AG09319 (cell line): ENCODE measurements around the gene KRT82.
"Not testable (repeated sequence)": the region's sequence is repeated elsewhere in the genome, so short reads cannot be mapped to it uniquely, and the experiment has no call there.

Experiments
- DNase-seq: peaks from one replicate; pipeline ENCODE4 v3.0.0-alpha.2; 2010; ENCODE audit warnings: low read depth; ENCODE audit errors: extremely low read depth
- TF ChIP-seq, protein P1 (sequence below): IDR thresholded peaks from 2 replicates; pipeline ENCODE4 v1.5.1; 2011; ENCODE audit warnings: low read depth, mild to moderate bottlenecking, inconsistent platforms, low read length, moderate library complexity

Gene KRT82

DNA sequence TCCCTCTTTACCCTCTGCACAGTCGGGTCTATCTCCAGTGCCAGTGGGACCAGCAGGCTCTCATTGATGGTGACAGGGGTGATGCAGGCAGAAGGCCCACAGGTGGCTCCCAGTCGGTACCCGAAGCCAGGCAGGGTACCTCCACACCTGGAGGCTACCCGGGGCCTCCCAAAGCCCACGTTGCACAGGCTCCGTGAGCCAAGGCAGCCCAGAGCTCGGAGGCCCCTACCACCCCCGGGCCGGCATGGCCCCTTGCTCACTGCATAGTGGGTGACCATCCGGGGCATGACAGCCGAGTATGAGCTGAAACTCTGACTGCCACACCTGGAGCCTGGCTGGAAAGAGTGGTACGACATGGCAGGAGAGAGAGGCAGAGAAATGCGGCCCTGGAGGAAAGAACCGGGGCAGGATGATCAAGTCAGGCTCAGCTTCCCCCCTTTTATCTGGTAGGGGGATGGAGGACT lies at the start of gene KRT82:
KRT82 (minus strand) TSS at position 414 of the 464 bp plus-strand sequence; CDS start at position 356, 58 bp downstream.
- DNase-seq = no peak
- TF ChIP-seq, protein P1, sequence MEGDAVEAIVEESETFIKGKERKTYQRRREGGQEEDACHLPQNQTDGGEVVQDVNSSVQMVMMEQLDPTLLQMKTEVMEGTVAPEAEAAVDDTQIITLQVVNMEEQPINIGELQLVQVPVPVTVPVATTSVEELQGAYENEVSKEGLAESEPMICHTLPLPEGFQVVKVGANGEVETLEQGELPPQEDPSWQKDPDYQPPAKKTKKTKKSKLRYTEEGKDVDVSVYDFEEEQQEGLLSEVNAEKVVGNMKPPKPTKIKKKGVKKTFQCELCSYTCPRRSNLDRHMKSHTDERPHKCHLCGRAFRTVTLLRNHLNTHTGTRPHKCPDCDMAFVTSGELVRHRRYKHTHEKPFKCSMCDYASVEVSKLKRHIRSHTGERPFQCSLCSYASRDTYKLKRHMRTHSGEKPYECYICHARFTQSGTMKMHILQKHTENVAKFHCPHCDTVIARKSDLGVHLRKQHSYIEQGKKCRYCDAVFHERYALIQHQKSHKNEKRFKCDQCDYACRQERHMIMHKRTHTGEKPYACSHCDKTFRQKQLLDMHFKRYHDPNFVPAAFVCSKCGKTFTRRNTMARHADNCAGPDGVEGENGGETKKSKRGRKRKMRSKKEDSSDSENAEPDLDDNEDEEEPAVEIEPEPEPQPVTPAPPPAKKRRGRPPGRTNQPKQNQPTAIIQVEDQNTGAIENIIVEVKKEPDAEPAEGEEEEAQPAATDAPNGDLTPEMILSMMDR = no peak

DNA sequence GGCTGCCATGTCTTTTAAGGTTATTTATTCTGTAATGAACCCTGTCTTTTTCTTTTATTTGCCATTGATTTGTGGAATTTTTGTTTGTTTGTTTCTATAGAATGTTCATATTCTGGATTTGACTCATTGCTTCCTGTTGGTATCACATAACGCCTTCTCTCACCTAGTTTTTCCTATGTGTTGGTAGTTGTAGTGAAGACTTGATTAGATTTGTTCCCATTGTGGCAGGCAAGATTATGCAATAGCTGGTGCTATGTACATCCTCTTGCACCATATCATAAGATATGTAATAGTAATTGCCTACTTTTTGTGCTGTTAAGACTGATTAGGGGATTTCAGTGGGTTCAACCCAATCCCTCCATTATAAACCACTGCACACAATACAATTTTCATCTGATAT lies 49.7 kb upstream of the KRT82 start:
- no peak for DNase-seq
- TF ChIP-seq, protein P1 = no peak

GRCh38 chr12:52454411-52455201 lies 48.5 kb upstream of the KRT82 start:
- no peak for DNase-seq
- TF ChIP-seq, protein P1 = no peak

GRCh38 chr12:52452101-52452500 lies 46.0 kb upstream of the KRT82 start, which contains the start of gene KRT6B:
Gene KRT6B, minus strand, starts transcription at chr12:52452146. Its CDS starts 68 bp downstream, at chr12:52452078.
- TF ChIP-seq, protein P1 = no peak

DNA sequence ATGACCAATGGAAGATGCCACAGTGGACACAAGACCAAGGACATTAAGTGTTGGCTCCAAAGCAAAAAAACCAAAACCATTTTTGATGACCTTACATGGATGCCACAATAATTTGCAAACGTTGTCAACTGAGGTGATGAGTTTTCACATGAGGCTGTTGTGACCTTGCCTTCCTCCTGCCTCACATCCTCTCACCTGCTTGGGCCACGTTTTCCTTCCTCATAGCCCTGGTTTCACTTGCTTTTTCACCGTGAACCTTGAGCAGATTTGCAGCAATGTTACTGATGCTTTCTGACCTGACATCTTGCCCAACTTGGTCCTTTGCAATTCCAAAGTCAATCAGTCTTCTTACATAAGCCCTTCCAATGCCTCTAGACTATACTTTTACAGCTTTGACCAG lies 42.1 kb upstream of the KRT82 start:
- no peak for DNase-seq
- TF ChIP-seq, protein P1 = no peak

More at GRCh38 chr12:52452101-52452500, 46.0 kb upstream of the KRT82 start, which contains the start of gene KRT6B:
- DNase-seq = no peak

DNA sequence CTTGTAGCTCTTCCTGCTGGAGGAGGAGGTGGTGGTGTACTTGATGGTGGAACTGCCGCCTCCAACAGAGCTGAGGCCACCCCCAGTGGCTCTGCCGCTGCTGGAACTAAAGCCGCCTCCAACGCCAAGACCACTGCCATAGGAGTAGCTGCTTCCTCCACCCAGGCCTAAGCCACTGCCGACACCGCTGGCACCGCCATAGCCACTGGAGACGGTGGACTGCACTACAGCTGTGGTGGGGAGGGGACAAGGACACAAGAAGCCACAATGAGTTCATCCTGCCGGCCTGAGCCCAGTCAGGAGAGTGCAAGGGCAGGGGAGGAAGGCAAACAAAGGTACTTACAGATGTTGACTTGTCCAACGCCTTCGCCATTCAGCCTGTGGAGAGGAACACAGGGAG lies 41.1 kb upstream of the KRT82 start:
- DNase-seq = not testable (repeated sequence)

GRCh38 chr12:52446367-52447045 lies 40.4 kb upstream of the KRT82 start:
- no peak for DNase-seq

More at GRCh38 chr12:52446367-52447045, 40.4 kb upstream of the KRT82 start:
- TF ChIP-seq, protein P1 = no peak
